Measurements from ENCODE around the gene CCNI.
A peak's percentile ranks its signal among the peaks of the same experiment; 100 is the strongest.
"Not testable (repeated sequence)": the region's sequence is repeated elsewhere in the genome, so short reads cannot be mapped to it uniquely, and the experiment has no call there.

The CCNI gene, protein sequence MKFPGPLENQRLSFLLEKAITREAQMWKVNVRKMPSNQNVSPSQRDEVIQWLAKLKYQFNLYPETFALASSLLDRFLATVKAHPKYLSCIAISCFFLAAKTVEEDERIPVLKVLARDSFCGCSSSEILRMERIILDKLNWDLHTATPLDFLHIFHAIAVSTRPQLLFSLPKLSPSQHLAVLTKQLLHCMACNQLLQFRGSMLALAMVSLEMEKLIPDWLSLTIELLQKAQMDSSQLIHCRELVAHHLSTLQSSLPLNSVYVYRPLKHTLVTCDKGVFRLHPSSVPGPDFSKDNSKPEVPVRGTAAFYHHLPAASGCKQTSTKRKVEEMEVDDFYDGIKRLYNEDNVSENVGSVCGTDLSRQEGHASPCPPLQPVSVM

GRCh38 chr4:77075869-77076799 is at the start of gene CCNI:
Gene CCNI, minus strand, starts transcription at chr4:77075989. Its CDS starts 9,627 bp downstream, at chr4:77066362.
- peak; percentile 91 for DNase-seq

DNA sequence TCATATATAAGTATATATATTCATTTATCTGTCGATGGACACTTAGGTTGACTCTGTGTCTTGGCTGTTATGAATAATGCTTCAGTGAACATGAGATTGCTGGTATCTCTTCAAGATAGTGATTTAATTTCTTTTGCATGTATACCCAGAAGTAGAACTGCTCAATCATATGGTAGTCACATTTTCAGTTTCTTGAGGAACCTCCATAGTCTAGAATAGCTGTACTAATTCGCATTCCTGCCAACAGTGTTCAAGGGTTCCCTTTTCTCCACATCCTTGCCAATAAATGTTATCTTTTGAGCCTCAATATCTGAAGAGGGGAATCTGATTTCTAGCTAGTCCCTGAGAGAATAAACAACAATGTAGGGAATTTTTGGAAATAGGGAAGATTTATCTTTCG is 48.8 kb upstream of the CCNI start:
- no peak for DNase-seq

GRCh38 chr4:77123411-77123810 is 47.6 kb upstream of the CCNI start:
- DNase-seq = no peak

DNA sequence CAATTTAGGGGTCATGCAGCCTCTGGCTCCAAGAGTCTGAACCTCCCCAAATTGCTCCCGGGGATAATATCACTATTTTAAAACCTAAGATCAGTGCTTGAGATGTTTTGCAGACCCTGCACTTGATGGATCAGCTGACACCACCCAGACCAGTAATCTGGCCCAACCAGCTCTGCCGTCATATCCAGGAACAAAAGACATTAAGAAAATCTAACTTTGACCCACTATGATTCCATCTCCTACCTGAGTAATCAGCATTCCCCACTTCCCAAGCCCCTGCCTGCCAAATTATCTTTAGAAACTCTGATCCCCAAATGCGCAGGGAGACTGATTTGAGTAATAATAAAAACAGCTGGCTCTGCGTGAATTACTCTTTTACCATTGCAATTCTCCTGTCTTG is 46.9 kb upstream of the CCNI start:
- DNase-seq = no peak

GRCh38 chr4:77121736-77122240 is 46.0 kb upstream of the CCNI start:
- DNase-seq = no peak

DNA sequence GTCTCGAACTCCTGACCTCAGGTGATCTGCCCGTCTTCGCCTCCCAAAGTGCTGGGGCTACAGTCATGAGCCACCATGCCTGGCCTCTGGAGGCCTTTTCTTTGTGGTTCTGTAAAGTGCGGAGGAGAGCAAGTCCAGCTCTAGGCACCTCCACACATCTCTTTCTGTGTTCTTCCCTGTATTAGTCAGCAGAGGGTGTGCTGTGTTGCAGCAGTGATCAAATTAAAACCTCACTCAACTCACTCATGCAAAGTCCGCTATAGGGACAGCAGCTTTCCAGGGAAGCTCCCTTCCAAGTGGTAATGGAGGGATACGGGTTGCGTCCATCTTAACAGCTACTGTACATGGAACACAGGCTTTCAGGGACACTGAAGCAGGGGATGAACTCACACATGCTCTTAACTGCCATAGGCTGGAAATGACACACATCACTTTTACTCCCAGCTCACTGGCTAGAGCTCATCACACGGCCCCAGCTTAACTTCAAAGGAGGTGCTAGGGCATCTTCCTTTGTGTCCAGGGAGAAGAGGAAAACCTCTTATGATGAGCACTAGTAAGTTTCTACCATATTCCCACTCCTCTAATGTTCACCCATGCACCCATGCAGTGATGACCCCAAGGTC is 45.2 kb upstream of the CCNI start:
- no peak for DNase-seq

- DNase-seq = no peak
Observed at GRCh38 chr4:77117721-77118120, 41.9 kb upstream of the CCNI start.

GRCh38 chr4:77113069-77113468 is 37.3 kb upstream of the CCNI start:
- DNase-seq = no peak

DNA sequence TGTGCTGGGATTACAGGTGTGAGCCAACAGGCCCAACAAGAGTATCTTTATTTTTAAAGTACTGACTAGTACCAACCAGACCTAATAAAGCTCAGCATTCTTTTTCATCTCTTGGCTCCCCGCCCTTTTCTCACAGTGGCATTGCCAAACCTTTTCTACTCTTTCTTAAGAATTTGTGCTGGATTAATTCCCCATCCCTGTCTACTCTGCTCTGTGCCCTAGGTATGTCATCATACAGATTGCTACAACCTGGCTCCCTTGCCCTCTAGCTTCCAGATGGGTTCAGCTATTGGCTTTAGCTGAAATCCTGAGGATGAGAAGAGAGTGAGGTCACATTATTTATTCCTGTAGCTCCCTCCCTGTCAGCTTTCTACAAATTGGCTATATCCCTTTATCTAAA is 34.9 kb upstream of the CCNI start:
- no peak for DNase-seq

DNA sequence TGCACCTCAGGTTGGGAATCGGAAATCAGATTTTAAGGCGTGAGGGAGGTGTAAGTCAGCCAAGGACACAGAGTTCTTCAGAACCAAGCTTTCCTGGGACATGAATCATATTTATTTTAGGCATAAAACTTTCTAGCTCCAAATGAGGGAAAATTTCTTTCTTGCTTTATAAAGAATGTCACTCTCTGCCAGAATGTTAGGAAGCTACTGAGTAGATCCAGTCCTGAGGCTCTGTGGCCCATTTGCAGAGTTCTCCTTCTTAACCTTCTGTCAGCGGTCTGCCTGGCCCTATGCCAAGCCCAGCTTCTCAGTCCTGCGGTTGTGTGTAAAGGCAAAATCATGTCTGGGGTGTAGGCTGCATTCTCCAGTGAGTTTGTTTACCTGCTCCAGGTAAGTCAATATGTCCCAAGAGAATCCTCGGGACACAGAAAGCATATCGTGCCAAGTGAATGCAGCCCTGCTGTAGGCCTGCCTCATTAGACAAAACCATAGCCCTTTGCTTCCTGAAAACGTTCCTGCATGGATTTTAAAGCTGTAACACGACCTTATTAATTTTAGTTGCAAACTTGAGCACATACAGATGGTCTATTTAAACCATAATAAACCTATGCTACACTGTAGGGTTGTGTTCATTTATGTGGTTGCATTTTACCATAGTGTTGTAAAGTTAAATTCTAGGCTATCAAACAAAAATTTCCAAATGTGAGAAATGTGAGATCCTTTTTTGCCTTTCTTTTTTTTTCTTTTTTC is 29.2 kb upstream of the CCNI start:
- peak; percentile 96 for DNase-seq

DNA sequence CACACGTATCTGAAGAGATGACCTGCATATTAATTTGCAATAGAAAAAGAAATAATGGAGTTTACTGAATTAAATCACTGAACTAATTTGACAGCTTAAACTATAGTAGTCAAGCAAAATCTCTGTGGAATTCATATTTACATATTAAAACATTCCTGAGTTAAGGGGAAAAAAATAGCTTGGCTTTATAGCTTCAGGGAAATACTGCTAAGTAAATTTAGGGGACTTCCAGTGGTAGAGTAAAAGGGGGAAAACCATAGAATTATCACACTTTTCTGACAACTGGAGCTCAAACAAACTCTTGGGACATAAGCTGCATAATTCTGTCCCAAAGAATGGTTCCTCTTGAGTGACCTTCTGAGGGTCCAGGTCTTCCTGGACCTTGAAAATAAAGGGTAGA is 28.6 kb upstream of the CCNI start:
- no peak for DNase-seq

- no peak for DNase-seq
Observed at GRCh38 chr4:77100234-77100633, 24.4 kb upstream of the CCNI start.

- no peak for DNase-seq
Observed at GRCh38 chr4:77097611-77098010, 21.8 kb upstream of the CCNI start.

DNA sequence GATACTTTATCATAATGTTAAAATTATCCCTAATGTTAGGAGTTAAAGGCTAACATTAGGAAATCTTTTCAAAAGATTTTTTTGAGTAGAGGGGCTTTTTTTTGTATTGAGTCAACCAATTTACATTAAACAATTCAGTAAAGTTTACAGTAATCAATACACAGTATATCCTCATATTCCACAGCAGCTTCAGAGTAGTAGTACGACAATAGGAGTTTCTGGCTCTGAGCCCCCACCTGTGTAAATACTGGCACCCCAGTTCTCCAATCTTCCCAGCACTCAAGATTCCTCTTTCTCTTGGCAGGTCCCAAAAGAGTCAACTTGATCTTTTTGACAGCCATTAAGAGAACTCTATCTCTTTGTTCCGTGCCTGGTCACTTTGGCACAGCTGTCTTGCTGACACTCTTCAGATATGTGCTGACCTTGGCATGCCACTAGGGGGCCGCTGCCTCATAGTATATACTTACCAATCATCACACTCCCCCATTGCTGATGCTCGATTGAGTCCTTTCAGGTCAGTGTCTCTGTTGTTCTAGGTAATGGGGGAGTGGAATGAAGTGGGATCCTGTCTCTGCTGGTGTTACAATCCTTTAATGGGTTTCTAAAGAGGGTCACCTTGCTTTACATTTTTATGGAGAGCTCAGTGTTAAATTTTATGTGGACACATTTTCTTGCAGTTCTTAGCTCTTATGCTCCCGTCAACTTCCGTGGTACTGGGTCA is 19.5 kb upstream of the CCNI start:
- DNase-seq = peak; percentile 57

GRCh38 chr4:77094496-77094895 is 18.7 kb upstream of the CCNI start:
- no peak for DNase-seq

- DNase-seq = no peak
Observed at GRCh38 chr4:77093401-77093800, 17.6 kb upstream of the CCNI start.

DNA sequence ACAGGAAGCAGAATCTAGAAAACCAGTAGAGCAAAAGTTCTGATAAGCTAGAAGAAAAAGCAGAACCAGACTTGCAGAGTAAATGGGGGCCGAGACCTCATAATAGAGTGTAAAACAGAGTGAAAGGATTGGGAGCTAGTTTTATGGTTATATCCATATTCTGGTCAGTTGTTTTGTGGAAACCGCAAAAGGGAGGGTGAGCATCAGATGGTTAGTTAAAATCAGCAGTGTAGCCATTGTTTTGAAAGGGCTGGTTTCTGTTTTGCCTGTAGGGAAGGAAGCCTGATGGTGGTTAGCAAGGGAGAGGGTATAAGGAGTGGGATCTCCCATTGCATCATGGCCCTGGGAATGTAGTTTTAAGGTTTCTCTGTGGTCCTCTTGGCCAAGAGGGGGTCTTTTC is 17.2 kb upstream of the CCNI start:
- no peak for DNase-seq

- no peak for DNase-seq
Observed at GRCh38 chr4:77089866-77090265, 14.1 kb upstream of the CCNI start.

GRCh38 chr4:77087027-77087426 is 11.2 kb upstream of the CCNI start:
- DNase-seq = not testable (repeated sequence)

- DNase-seq = no peak
Observed at GRCh38 chr4:77084019-77084639, 8.3 kb upstream of the CCNI start.

GRCh38 chr4:77082886-77083608 is 7.3 kb upstream of the CCNI start:
- DNase-seq = no peak
